Sigmoid colon (tissue), 7 donors: ENCODE data around the gene LRRC8D. TPM values are rescaled to one million over a fixed set of nuclear protein-coding genes. Genes with fewer than 3 reads are reported as not detected.
A peak's percentile ranks its signal among the peaks of the same experiment; 100 is the strongest.

Experiments used
- DNase-seq: peaks from one replicate; pipeline ENCODE4 v3.0.0-alpha.2; 2019
- H3K27ac ChIP-seq, 4 donors: fragments of 200-600 bp; sonication (generic); one replicate each; pipeline ENCODE4 v1.5.1; 2016 to 2019; ENCODE audit warnings: mild to moderate bottlenecking in 1 of 4
- H3K27me3 ChIP-seq, 3 donors: fragments of 200-600 bp; sonication (generic); one replicate each; pipeline ENCODE4 v1.5.1; 2019; ENCODE audit warnings: mild to moderate bottlenecking in 1 of 3
- H3K36me3 ChIP-seq, 4 donors: fragments of 200-600 bp; sonication (generic); one replicate each; pipeline ENCODE4 v1.5.1; 2016 to 2019
- H3K4me1 ChIP-seq, 4 donors: fragments of 200-600 bp; sonication (generic); one replicate each; pipeline ENCODE4 v1.5.1; 2017 to 2019
- H3K4me3 ChIP-seq, 4 donors: fragments of 200-600 bp; sonication (generic); one replicate each; pipeline ENCODE4 v1.5.1; 2017 to 2019; ENCODE audit warnings: mild to moderate bottlenecking in 2 of 4, moderate library complexity in 1 of 4
- H3K9me3 ChIP-seq, 4 donors: fragments of 200-600 bp in 3 of 4; sonication (generic) in 3 of 4; one replicate each; pipeline versions ENCODE4 v1.5.1 to v1.6.1; 2013 to 2019
- CTCF ChIP-seq, 4 experiments: fragments of 450-650 bp in 3 of 4; fragments of 200-600 bp in 1 of 4; IDR thresholded peaks; one replicate each; pipeline ENCODE4 v1.5.1; 2016 to 2019; ENCODE audit warnings: antibody characterized with exemption in 4 of 4, mild to moderate bottlenecking in 3 of 4, moderate library complexity in 2 of 4
- EP300 ChIP-seq, 4 donors: sonication (generic); formaldehyde crosslinking; IDR thresholded peaks; one replicate each; pipeline ENCODE4 v1.6.1; 2017; ENCODE audit warnings: antibody characterized with exemption in 4 of 4
- POLR2A ChIP-seq, 2 donors: fragments of 450-650 bp; IDR thresholded peaks; one replicate each; pipeline ENCODE4 v1.6.1; 2016; ENCODE audit warnings: antibody characterized with exemption in 2 of 2, mild to moderate bottlenecking in 2 of 2, moderate library complexity in 2 of 2
- POLR2AphosphoS5 ChIP-seq, 4 donors: sonication (generic); formaldehyde crosslinking; IDR thresholded peaks; one replicate each; pipeline ENCODE4 v1.6.1; 2017; ENCODE audit warnings: antibody characterized with exemption in 4 of 4
- WGBS, 2 donors: extraction: QIAGEN DNeasy Blood & Tissue Kit; methylation state at CpG; one replicate each; pipeline ENCODE4 v1.1.7; 2013; 5-methylcytosine and 5-hydroxymethylcytosine counted together
- intact Hi-C: fragments of 100-400 bp; cut with DNase I; formaldehyde crosslinking; loops from one replicate; pipeline ENCODE4 v1.15.1; 2023
- polyA plus RNA-seq, 3 donors: library from polyadenylated mRNA; stranded (reverse); fragments of 200-250 nt; gene quantifications; one replicate each; pipeline ENCODE4 v1.2.3, GENCODE V29; 2013
- total RNA-seq, 4 donors: library from RNA; depleted of rRNA; stranded (reverse); fragments of >200 nt; gene quantifications; one replicate each; pipeline ENCODE4 v1.1.0, GENCODE V29; 2016
- donor health status: healthy with polysubstance abuse.
- donor health status: Bipolar disorder and iron deficiency.
- donor health status: healthy.

LRRC8D gene
- total and polyA plus RNA-seq, 7 donors: 6.0 to 21.2 (median 9.3) TPM

GRCh38 chr1:89906088-89906487, 85.3 kb downstream of the LRRC8D start:
- peak overlapping the region in 2 of 4 donors; percentile 33 to 38 for H3K27ac ChIP-seq
- intact Hi-C loops: no loop called here
- H3K36me3 ChIP-seq: no peaks in the 10 kb centered on the region
- no peaks in the 10 kb centered on the region for H3K9me3 ChIP-seq
- 93 to 95% methylated on average over 5 of the region's 5 CpGs for WGBS, 2 donors
- TF ChIP-seq CTCF (IDR thresholded peaks at IDR 0.05) (no peak), EP300 (IDR thresholded peaks at IDR 0.05) (no peak), POLR2A (IDR thresholded peaks at IDR 0.05) (no peak), POLR2AphosphoS5 (IDR thresholded peaks at IDR 0.05) (no peak)
- H3K4me1 ChIP-seq: peaks cover 0 to 22% (median 17%) of the 10 kb centered on the region in 4 donors
- no peak for DNase-seq
- H3K27me3 ChIP-seq: no peaks in the 10 kb centered on the region
- H3K4me3 ChIP-seq: no peak overlapping the region

- DNase-seq: no peak
- no peaks in the 10 kb centered on the region for H3K27me3 ChIP-seq
- TF ChIP-seq POLR2A (IDR thresholded peaks at IDR 0.05): no peak
- no peak for TF ChIP-seq CTCF (IDR thresholded peaks at IDR 0.05)
- TF ChIP-seq POLR2AphosphoS5 (IDR thresholded peaks at IDR 0.05): no peak
- TF ChIP-seq EP300 (IDR thresholded peaks at IDR 0.05): no peak
- H3K27ac ChIP-seq: no peak overlapping the region
- 93 to 97% methylated on average over 2 of the region's 2 CpGs for WGBS, 2 donors
- no peak overlapping the region for H3K4me3 ChIP-seq
- intact Hi-C loops: no loop called here
- no peaks in the 10 kb centered on the region for H3K9me3 ChIP-seq
- no peaks in the 10 kb centered on the region for H3K36me3 ChIP-seq
- peaks cover 0 to 24% (median 18%) of the 10 kb centered on the region in 4 donors for H3K4me1 ChIP-seq
Measured at GRCh38 chr1:89907727-89908212, 86.9 kb downstream of the LRRC8D start.

GRCh38 chr1:89908273-89908671, 87.4 kb downstream of the LRRC8D start:
- H3K27me3 ChIP-seq: no peaks in the 10 kb centered on the region
- TF ChIP-seq EP300 (IDR thresholded peaks at IDR 0.05): no peak
- TF ChIP-seq POLR2A (IDR thresholded peaks at IDR 0.05): no peak
- TF ChIP-seq POLR2AphosphoS5 (IDR thresholded peaks at IDR 0.05): no peak
- no peak for TF ChIP-seq CTCF (IDR thresholded peaks at IDR 0.05)
- DNase-seq: no peak
- peaks cover 0 to 27% (median 19%) of the 10 kb centered on the region in 4 donors for H3K4me1 ChIP-seq
- 99% methylated on average over 2 of the region's 2 CpGs for WGBS, 2 donors
- H3K4me3 ChIP-seq: no peak overlapping the region
- intact Hi-C loops: no loop called here
- H3K27ac ChIP-seq: peak overlapping the region in 1 of 4 donors; percentile 22
- no peaks in the 10 kb centered on the region for H3K36me3 ChIP-seq
- no peaks in the 10 kb centered on the region for H3K9me3 ChIP-seq

DNA sequence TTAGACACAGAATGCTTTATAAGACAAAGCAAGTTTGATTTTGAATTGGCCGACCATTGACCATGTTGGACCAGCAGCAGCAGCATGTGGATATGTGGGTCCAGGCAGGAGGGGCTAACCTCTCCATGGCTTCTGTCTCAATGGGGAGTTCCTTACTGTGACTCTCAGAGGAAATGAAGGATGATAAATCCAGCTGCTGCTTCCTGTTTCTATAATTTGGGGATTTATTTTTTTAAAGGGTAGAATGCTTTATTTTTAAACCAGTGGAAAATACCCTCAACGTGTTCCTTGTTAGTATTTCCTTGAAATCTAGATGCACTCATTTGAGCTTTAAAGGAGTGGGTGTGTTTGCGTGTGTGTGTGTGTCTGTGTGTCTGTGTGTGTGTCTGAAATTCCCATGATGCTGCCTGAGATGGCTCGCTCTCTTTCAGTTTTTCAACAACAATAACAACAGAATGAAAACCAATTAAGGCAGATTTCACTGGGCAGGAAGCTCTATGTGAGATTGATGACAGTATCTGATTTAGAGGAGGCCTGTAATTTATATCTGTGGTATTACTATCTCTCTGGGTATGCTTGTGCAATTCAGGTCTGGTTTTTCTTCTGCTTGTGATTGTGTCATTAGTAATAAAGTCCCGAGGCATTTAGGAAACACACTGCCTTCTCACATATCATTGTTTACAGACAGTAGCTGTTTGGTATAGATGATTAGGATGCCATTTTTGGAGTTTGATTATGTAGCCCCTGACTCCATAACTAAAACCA, 88.0 kb downstream of the LRRC8D start:
- Histone ChIP-seq H3K27me3 (no peaks in the 10 kb centered on the region), H3K4me3 (no peak overlapping the region), H3K36me3 (no peaks in the 10 kb centered on the region), H3K9me3 (no peaks in the 10 kb centered on the region), H3K4me1 (peaks cover 0 to 27% (median 19%) of the 10 kb centered on the region in 4 donors), H3K27ac (peak overlapping the region in 1 of 4 donors; percentile 22)
- TF ChIP-seq EP300 (IDR thresholded peaks at IDR 0.05) (no peak), CTCF (IDR thresholded peaks at IDR 0.05) (no peak), POLR2A (IDR thresholded peaks at IDR 0.05) (no peak), POLR2AphosphoS5 (IDR thresholded peaks at IDR 0.05) (no peak)
- intact Hi-C loops: no loop called here
- no peak for DNase-seq
- WGBS, 2 donors: 53 to 77% methylated on average over 5 of the region's 5 CpGs
